Heart left ventricle (tissue), 13 donors: Measurements from ENCODE around the gene NKTR.

Source experiments
- POLR2A ChIP-seq, 2 donors: fragments of 450-650 bp; IDR thresholded peaks; one replicate each; pipeline ENCODE4 v1.6.1; 2017; ENCODE audit warnings: antibody characterized with exemption in 2 of 2, mild to moderate bottlenecking in 2 of 2, moderate library complexity in 2 of 2
- TF ChIP-seq, protein P1 (sequence below), 12 donors: fragments of 200-600 bp; sonication (generic) in 4 of 12; IDR thresholded peaks; one replicate each; pipeline versions ENCODE4 v1.5.0 to v1.8.0; 2018 to 2022; ENCODE audit warnings: antibody characterized with exemption in 12 of 12, mild to moderate bottlenecking in 5 of 12
- donor health status: ischemic (EF 13 %, LVEDD 7.1; RV severe dilation, severe dysfunction).
- donor health status: DM: no; HTN: yes; CAD: no.
- donor health status: DM: no; HTN: no; CAD: no.
- donor health status: ischemic (EF 25% LVEDD 6.9; RV normal size, moderate dysfunction).
- donor health status: ischemic (EF 25% LVEDD 5.7; RV mildly dilated, moderate dysfunction).
- donor health status: ischemic (EF 35%, LVEDD 5.7; RV mildly dilated, moderate dysfunction).
- donor health status: nonischemic (EF 11% LVEDD 7.7; RV severe dilation, severe dysfunction).
- donor health status: DM: yes; HTN: yes; CAD: no.
- donor health status: PGD.
- donor health status: ischemic (EF 29% LVEDD 5.4; RV normal size, mild dysfunction).
- donor health status: nonischemic (EF 23%, LVEDD 6.1; RV moderate dilation, normal function).

DNA sequence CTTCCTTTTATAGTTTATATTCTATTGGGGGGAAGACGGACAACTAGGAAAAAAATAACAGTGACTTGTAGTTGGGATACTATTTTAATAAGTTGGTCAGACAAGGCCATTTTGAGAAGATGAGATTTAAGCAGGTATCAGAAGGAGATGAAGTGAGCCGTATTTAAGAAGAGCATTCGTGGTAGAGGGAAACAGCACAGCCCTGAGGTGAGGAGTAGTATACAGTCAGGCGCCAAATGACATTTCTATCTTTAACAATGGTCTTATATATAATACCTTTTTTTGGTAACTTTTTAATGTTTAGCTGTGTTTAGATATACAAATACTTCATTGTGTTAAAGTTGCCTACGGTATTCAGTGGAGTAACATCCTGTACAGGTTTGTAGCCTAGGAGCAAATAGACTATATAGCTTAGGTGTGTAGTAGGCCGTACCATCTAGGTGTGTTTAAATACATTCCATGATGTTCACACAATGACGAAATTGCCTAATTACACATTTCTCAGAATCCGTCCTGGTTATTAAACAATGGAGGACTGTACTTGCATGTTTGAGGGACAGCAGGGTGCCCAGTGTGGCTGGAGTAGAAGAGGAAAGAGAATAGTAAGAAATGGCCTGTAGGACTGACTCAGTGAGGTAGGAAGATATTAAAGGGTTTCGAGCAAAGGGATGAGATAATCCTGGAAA lies 1.6 kb downstream of the NKTR start:
- no peak for TF ChIP-seq POLR2A (IDR thresholded peaks at IDR 0.05)
- TF ChIP-seq, protein P1, sequence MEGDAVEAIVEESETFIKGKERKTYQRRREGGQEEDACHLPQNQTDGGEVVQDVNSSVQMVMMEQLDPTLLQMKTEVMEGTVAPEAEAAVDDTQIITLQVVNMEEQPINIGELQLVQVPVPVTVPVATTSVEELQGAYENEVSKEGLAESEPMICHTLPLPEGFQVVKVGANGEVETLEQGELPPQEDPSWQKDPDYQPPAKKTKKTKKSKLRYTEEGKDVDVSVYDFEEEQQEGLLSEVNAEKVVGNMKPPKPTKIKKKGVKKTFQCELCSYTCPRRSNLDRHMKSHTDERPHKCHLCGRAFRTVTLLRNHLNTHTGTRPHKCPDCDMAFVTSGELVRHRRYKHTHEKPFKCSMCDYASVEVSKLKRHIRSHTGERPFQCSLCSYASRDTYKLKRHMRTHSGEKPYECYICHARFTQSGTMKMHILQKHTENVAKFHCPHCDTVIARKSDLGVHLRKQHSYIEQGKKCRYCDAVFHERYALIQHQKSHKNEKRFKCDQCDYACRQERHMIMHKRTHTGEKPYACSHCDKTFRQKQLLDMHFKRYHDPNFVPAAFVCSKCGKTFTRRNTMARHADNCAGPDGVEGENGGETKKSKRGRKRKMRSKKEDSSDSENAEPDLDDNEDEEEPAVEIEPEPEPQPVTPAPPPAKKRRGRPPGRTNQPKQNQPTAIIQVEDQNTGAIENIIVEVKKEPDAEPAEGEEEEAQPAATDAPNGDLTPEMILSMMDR (IDR thresholded peaks at IDR 0.05), result peak in 1 of 12 donors; percentile 8
